HG02852 (cell line): ENCODE data around the gene FAM149B1.
"Not testable (repeated sequence)": the region's sequence is repeated elsewhere in the genome, so short reads cannot be mapped to it uniquely, and the experiment has no call there.

Experiments
- ATAC-seq: cut with Tn5 transposase; IDR thresholded peaks from one replicate; pipeline ENCODE4 v1.9.1; 2021; ENCODE audit warnings: mild to moderate bottlenecking, moderate library complexity; ENCODE audit not compliant: unreplicated experiment

FAM149B1 gene

GRCh38 chr10:73167783-73168464 is at the start of gene FAM149B1, which contains the start of gene ECD:
FAM149B1 (plus strand) TSS chr10:73168119; CDS start chr10:73168340, 221 bp downstream.
ECD (minus strand) TSS chr10:73168008; CDS start chr10:73163937, 4,071 bp downstream.
- ATAC-seq, result peak; percentile 89

- ATAC-seq, result no peak
Measured at GRCh38 chr10:73119457-73119856, 48.5 kb upstream of the FAM149B1 start.

GRCh38 chr10:73119952-73120351 is 48.0 kb upstream of the FAM149B1 start:
- ATAC-seq, result no peak

GRCh38 chr10:73126343-73126742 is 41.6 kb upstream of the FAM149B1 start:
- no peak for ATAC-seq

GRCh38 chr10:73131301-73131700 is 36.6 kb upstream of the FAM149B1 start:
- ATAC-seq, result no peak

GRCh38 chr10:73131913-73132686 is 35.8 kb upstream of the FAM149B1 start:
- no peak for ATAC-seq

GRCh38 chr10:73134727-73135126 is 33.2 kb upstream of the FAM149B1 start:
- no peak for ATAC-seq

- no peak for ATAC-seq
Measured at GRCh38 chr10:73136627-73137026, 31.3 kb upstream of the FAM149B1 start.

GRCh38 chr10:73139251-73139650 is 28.7 kb upstream of the FAM149B1 start:
- ATAC-seq, result no peak

GRCh38 chr10:73141603-73142002 is 26.3 kb upstream of the FAM149B1 start:
- no peak for ATAC-seq

- not testable (repeated sequence) for ATAC-seq
Measured at GRCh38 chr10:73150633-73151413, 17.1 kb upstream of the FAM149B1 start.

- no peak for ATAC-seq
Measured at GRCh38 chr10:73152009-73152408, 15.9 kb upstream of the FAM149B1 start.

- ATAC-seq, result no peak
Measured at GRCh38 chr10:73156054-73156453, 11.9 kb upstream of the FAM149B1 start.

GRCh38 chr10:73159038-73159648 is 8.8 kb upstream of the FAM149B1 start:
- ATAC-seq, result no peak

GRCh38 chr10:73161079-73161478 is 6.8 kb upstream of the FAM149B1 start:
- no peak for ATAC-seq

GRCh38 chr10:73161662-73162061 is 6.3 kb upstream of the FAM149B1 start:
- ATAC-seq, result no peak

GRCh38 chr10:73163096-73163495 is 4.8 kb upstream of the FAM149B1 start:
- no peak for ATAC-seq

- no peak for ATAC-seq
Measured at GRCh38 chr10:73166972-73167371, 947 bp upstream of the FAM149B1 start.

- ATAC-seq, result no peak
Measured at GRCh38 chr10:73167458-73167782, 499 bp upstream of the FAM149B1 start.

GRCh38 chr10:73168465-73168803 is 515 bp downstream of the FAM149B1 start:
- ATAC-seq, result peak; percentile 19

- ATAC-seq, result no peak
Measured at GRCh38 chr10:73169320-73169719, 1.4 kb downstream of the FAM149B1 start.
